Adrenal gland (tissue), 5 donors: ENCODE data around the gene MACROD2.

Experiments
- POLR2A ChIP-seq, 2 donors: fragments of 450-650 bp; IDR thresholded peaks; one replicate each; pipeline ENCODE4 v1.6.1; 2017; ENCODE audit warnings: antibody characterized with exemption in 2 of 2, mild to moderate bottlenecking in 2 of 2, moderate library complexity in 1 of 2
- TF ChIP-seq, protein P1 (sequence below), 6 experiments: fragments of 450-650 bp in 4 of 6; fragments of 200-600 bp in 2 of 6; sonication (generic) in 1 of 6; IDR thresholded peaks; 1 replicate in 5 of 6; 2 replicates in 1 of 6; pipeline versions ENCODE4 v1.5.1 to v1.8.0; 2016 to 2021; ENCODE audit warnings: antibody characterized with exemption in 6 of 6, mild to moderate bottlenecking in 2 of 6, moderate library complexity in 1 of 6
- donor health status: DM: no; HTN: no; CAD: no.

DNA sequence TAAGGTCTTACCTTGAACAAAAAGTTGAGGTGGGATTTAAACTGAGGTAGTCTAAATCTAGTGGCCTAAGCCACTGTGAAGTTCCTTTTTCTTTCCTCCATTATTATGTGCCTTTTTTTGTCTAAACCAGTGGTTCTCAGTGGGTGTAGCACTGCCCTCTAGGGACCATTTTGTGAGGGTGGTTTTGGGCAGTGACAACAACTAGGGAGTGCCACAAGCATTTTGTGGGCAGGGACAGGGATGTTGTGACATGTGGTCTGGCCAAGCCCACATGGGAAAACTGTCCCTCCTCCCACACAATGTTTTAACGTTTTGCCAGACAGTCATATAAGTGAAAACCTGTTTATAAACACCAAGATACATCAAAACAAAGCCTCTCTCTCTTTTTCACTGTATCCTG lies 1241.5 kb downstream of the MACROD2 start:
- TF ChIP-seq, protein P1, sequence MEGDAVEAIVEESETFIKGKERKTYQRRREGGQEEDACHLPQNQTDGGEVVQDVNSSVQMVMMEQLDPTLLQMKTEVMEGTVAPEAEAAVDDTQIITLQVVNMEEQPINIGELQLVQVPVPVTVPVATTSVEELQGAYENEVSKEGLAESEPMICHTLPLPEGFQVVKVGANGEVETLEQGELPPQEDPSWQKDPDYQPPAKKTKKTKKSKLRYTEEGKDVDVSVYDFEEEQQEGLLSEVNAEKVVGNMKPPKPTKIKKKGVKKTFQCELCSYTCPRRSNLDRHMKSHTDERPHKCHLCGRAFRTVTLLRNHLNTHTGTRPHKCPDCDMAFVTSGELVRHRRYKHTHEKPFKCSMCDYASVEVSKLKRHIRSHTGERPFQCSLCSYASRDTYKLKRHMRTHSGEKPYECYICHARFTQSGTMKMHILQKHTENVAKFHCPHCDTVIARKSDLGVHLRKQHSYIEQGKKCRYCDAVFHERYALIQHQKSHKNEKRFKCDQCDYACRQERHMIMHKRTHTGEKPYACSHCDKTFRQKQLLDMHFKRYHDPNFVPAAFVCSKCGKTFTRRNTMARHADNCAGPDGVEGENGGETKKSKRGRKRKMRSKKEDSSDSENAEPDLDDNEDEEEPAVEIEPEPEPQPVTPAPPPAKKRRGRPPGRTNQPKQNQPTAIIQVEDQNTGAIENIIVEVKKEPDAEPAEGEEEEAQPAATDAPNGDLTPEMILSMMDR (IDR thresholded peaks at IDR 0.05), result peak in 5 of 6 experiments; percentile 14 to 48 (median 45)
- no peak for TF ChIP-seq POLR2A (IDR thresholded peaks at IDR 0.05)
